Pancreas (tissue), 10 donors: ENCODE measurements around the gene CCDC12. TPM values are rescaled to one million over a fixed set of nuclear protein-coding genes. Genes with fewer than 3 reads are reported as not detected.
A peak's percentile ranks its signal among the peaks of the same experiment; 100 is the strongest.

ENCODE experiments used
- ATAC-seq, 4 donors: fragments of 200-7000 bp; cut with Tn5 transposase; one replicate each; pipeline versions ENCODE4 v1.8.0 to v1.9.1; 2020; ENCODE audit warnings: mild to moderate bottlenecking in 4 of 4, moderate library complexity in 4 of 4
- DNase-seq, 6 donors: peaks; one replicate each; pipeline ENCODE4 v3.0.0-alpha.2; 2020
- FAIRE-seq: peaks from 2 replicates; lab custom pipeline; 2012; peaks lifted over from hg19 to GRCh38; lab: Jason Lieb, UNC
- H3K27ac ChIP-seq, 4 donors: fragments of 200-600 bp; sonication (generic); 1 replicate in 3 of 4; 2 replicates in 1 of 4; pipeline versions ENCODE4 v1.5.0 to v1.8.0; 2020
- H3K27me3 ChIP-seq, 4 donors: fragments of 200-600 bp; one replicate each; pipeline ENCODE4 v1.8.0; 2021
- H3K36me3 ChIP-seq, 3 donors: fragments of 200-600 bp; sonication (generic) in 1 of 3; one replicate each; pipeline versions ENCODE4 v1.5.0 to v1.8.0; 2020 to 2021
- H3K4me1 ChIP-seq, 3 donors: fragments of 200-600 bp; one replicate each; pipeline ENCODE4 v1.8.0; 2021
- H3K4me3 ChIP-seq, 4 donors: fragments of 200-600 bp; sonication (generic) in 2 of 4; one replicate each; pipeline versions ENCODE4 v1.5.0 to v1.8.0; 2020 to 2021
- H3K9me3 ChIP-seq, 4 donors: fragments of 200-600 bp; one replicate each; pipeline ENCODE4 v1.8.0; 2021
- CTCF ChIP-seq, 4 donors: fragments of 200-600 bp; sonication (generic) in 3 of 4; IDR thresholded peaks; one replicate each; pipeline versions ENCODE4 v1.5.0 to v1.8.0; 2021; ENCODE audit warnings: antibody characterized with exemption in 4 of 4
- WGBS, 2 donors: extraction: QIAGEN DNeasy Blood & Tissue Kit; methylation state at CpG; one replicate each; pipeline ENCODE4 v1.1.7; 2013; 5-methylcytosine and 5-hydroxymethylcytosine counted together
- intact Hi-C, 3 donors: fragments of 100-400 bp; cut with DNase I; formaldehyde crosslinking; loops; one replicate each; pipeline versions ENCODE4 v1.11.1 to v1.14.2; 2022
- polyA plus RNA-seq, 2 donors: library from polyadenylated mRNA; stranded (reverse); fragments of 200-250 nt; gene quantifications; one replicate each; pipeline ENCODE4 v1.2.3, GENCODE V29; 2013
- total RNA-seq, 6 donors: library from RNA; stranded (reverse); fragmentation: NEBNext Ultra II Directional in 4 of 6; extraction: Animal tissue kit (Norgen Biotek cat#: 25700) in 4 of 6; gene quantifications; one replicate each; pipeline versions ENCODE4 v1.2.1 to v1.2.4, GENCODE V29; 2021 to 2023
- donor health status: healthy with polysubstance abuse.
- donor health status: DM: no; HTN: no; CAD: no; lungs with moderate emphysema.
- donor health status: DM: no; HTN: no; CAD: no.
- donor health status: control.
- donor health status: control.
- donor health status: Bipolar disorder and iron deficiency.
- donor health status: DM: yes; HTN: yes; CAD: no.
- donor health status: DM: no; HTN: no; CAD: no.
- donor health status: DM: no; HTN: no; CAD: no.
- donor health status: DM: yes; HTN: yes; CAD: no.

The CCDC12 gene
- total and polyA plus RNA-seq, 8 donors = 20.7 to 82.8 (median 24.9) TPM

DNA sequence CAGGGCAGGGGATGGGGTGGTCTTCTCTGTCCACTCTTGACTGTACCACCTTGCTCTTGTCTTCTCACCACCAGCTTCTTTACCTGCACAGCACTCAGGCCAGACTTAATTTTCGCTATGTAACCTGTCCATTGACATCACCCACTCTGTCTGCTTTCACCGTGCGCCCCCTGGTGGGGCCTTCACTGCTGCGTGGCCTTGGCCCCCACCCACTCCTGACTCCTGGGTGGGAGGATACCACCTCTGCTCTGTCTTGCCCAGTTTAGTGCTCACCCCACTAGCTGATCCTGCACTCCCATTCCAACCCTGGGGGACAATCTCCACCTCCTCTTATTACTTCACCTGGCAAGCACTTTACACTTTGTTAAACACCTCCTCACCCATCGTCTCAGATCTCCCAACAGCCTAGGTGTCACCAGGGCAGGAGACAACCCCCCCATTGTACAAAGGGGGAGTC is 81.3 kb downstream of the CCDC12 start:
- peak; percentile 52 to 78 (median 63) for TF ChIP-seq CTCF (IDR thresholded peaks at IDR 0.05)
- peak; percentile 53 to 72 (median 66) for ATAC-seq
- intact Hi-C loops = loop anchor here in 2 of 3 donors (5.0 to 10.0 kb wide), 2 partner anchors 188 to 420 kb away; no protein-coding TSS in a partner anchor
- peaks cover 0 to 3% (median 0%) of the 10 kb centered on the region in 3 donors for H3K4me1 ChIP-seq
- no peak overlapping the region for H3K27ac ChIP-seq
- H3K4me3 ChIP-seq = no peak overlapping the region
- 18 to 24% methylated on average over 5 of the region's 5 CpGs for WGBS, 2 donors
- FAIRE-seq = no peak
- peaks cover 0 to 4% (median 0%) of the 10 kb centered on the region in 4 donors for H3K27me3 ChIP-seq
- DNase-seq = peak; percentile 50 to 90 (median 74)
- H3K9me3 ChIP-seq = no peaks in the 10 kb centered on the region
- no peaks in the 10 kb centered on the region for H3K36me3 ChIP-seq

- no peaks in the 10 kb centered on the region for H3K36me3 ChIP-seq
- intact Hi-C loops = loop anchor here in 1 of 3 donors (10.0 kb wide), 1 partner anchor 419 kb away; no protein-coding TSS in a partner anchor
- WGBS, 2 donors = 80 to 87% methylated on average over 6 of the region's 6 CpGs
- no peak overlapping the region for H3K27ac ChIP-seq
- H3K27me3 ChIP-seq = peaks cover 0 to 4% (median 0%) of the 10 kb centered on the region in 4 donors
- FAIRE-seq = no peak
- DNase-seq = peak in 1 of 6 donors; percentile 13
- TF ChIP-seq CTCF (IDR thresholded peaks at IDR 0.05) = no peak
- H3K4me1 ChIP-seq = peaks cover 0 to 3% (median 0%) of the 10 kb centered on the region in 3 donors
- no peak for ATAC-seq
- no peak overlapping the region for H3K4me3 ChIP-seq
- no peaks in the 10 kb centered on the region for H3K9me3 ChIP-seq
Observed at GRCh38 chr3:46894256-46894655, 82.3 kb downstream of the CCDC12 start.

DNA sequence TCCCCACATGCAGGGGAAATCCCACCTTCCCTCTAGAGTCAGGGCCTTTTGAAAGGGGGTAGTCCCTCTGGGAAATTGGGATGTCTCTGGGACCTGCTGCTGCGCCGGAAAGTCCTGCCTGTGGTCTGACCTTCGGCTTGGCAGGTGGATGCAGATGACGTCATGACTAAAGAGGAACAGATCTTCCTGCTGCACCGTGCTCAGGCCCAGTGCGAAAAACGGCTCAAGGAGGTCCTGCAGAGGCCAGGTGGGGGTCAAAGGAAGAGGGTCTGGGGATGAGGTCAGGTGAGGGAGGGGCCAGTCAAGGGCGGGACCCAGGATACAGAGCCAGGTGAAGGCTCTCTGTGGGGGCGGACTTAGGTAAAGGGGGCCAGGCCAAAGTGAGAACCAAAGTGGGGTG is 82.8 kb downstream of the CCDC12 start:
- intact Hi-C loops = loop anchor here in 1 of 3 donors (10.0 kb wide), 1 partner anchor 419 kb away; no protein-coding TSS in a partner anchor
- FAIRE-seq = no peak

DNA sequence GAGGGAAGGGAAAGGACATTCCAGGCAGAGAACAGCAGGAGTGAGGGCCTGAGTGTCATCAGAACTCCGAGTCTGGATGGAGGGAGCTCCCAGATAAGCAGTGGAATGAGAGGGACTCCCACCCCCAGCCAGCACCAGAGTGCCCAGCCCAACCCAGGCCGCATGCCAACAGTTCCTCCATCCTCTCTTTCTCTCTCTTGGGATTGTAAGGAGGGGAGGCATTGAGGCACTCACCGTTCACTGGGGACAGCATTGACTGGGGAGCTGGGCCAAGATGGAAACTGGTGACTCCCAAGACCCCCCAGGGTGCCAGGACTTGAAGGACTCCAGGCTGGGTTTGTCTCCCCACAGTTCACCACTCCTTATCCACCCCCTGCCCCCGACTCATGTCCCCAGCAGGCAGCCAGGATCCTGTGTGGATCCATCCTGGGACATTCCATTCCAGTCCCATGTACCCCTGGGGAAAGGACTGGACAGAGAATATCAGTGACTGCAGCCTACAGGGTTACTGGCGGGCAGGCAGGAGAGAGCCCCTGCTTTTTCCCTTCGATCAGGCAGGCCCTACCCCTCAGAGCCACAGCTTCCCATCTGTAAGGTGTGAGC is 83.3 kb downstream of the CCDC12 start:
- no peak for TF ChIP-seq CTCF (IDR thresholded peaks at IDR 0.05)
- H3K27ac ChIP-seq = no peak overlapping the region
- peaks cover 0 to 3% (median 0%) of the 10 kb centered on the region in 3 donors for H3K4me1 ChIP-seq
- WGBS, 2 donors = 63 to 68% methylated on average over 6 of the region's 6 CpGs
- H3K27me3 ChIP-seq = peaks cover 0 to 2% (median 0%) of the 10 kb centered on the region in 4 donors
- no peak overlapping the region for H3K4me3 ChIP-seq
- H3K9me3 ChIP-seq = no peaks in the 10 kb centered on the region
- peak in 1 of 6 donors; percentile 51 for DNase-seq
- intact Hi-C loops = loop anchor here in 1 of 3 donors (10.0 kb wide), 1 partner anchor 418 kb away; no protein-coding TSS in a partner anchor
- H3K36me3 ChIP-seq = no peaks in the 10 kb centered on the region
- ATAC-seq = no peak
- FAIRE-seq = no peak

More for the DNA sequence above, 82.8 kb downstream of the CCDC12 start:
- H3K9me3 ChIP-seq = no peaks in the 10 kb centered on the region
- H3K27ac ChIP-seq = no peak overlapping the region
- H3K4me3 ChIP-seq = no peak overlapping the region
- H3K27me3 ChIP-seq = peaks cover 0 to 4% (median 0%) of the 10 kb centered on the region in 4 donors
- no peaks in the 10 kb centered on the region for H3K36me3 ChIP-seq
- peaks cover 0 to 3% (median 0%) of the 10 kb centered on the region in 3 donors for H3K4me1 ChIP-seq
- no peak for ATAC-seq
- no peak for TF ChIP-seq CTCF (IDR thresholded peaks at IDR 0.05)
- WGBS, 2 donors = 56 to 67% methylated on average over 9 of the region's 9 CpGs
- peak in 1 of 6 donors; percentile 32 for DNase-seq
